GM18951 (cell line): ENCODE data around the gene WNT5A.
"Not testable (repeated sequence)": the region's sequence is repeated elsewhere in the genome, so short reads cannot be mapped to it uniquely, and the experiment has no call there.

ENCODE experiments used
- POLR2A ChIP-seq: IDR thresholded peaks from 4 replicates; pipeline ENCODE4 v1.6.1; 2011; ENCODE audit warnings: mild to moderate bottlenecking; ENCODE audit not compliant: insufficient read length, insufficient read depth; ENCODE audit errors: extremely low read depth
- in situ Hi-C: fragments of 300-500 bp; cut with MboI; formaldehyde crosslinking; loops from one replicate; pipeline ENCODE4 v1.12.0; 2022; ENCODE audit warnings: low sequenced_read_pairs, mixed read lengths, inconsistent platforms; ENCODE audit not compliant: unreplicated experiment

The WNT5A gene

DNA sequence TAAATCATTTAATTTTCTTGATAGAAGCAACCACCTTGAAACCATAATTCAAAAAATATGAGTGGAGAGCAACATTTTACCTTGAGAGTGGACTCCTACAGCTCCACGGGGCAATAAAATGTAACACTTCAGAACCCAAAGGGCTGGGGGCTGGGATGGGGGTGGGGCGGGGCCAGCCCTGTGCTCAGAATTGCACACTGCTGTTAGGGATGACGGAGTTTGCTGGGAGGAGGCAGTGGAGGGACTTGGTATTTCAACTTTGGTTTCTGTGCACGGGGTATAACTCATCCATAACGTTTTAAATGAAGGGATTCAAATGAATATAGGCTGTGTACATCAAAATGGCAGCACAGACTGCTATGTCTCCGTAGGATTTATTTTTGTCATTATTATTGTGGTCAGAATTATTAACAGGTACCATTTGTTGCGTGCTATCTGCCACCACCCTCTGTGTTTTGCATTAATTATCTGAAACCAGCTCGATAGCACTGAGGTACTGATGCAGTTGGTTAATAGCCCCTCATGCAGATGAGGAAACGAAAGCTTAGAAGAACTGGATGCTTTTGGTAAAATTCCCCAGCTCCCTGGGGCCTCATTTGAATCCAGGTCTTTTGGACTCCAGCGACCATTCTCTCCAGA lies 29.4 kb upstream of the WNT5A start:
- TF ChIP-seq POLR2A = no peak
- in situ Hi-C loops = no loop called here

DNA sequence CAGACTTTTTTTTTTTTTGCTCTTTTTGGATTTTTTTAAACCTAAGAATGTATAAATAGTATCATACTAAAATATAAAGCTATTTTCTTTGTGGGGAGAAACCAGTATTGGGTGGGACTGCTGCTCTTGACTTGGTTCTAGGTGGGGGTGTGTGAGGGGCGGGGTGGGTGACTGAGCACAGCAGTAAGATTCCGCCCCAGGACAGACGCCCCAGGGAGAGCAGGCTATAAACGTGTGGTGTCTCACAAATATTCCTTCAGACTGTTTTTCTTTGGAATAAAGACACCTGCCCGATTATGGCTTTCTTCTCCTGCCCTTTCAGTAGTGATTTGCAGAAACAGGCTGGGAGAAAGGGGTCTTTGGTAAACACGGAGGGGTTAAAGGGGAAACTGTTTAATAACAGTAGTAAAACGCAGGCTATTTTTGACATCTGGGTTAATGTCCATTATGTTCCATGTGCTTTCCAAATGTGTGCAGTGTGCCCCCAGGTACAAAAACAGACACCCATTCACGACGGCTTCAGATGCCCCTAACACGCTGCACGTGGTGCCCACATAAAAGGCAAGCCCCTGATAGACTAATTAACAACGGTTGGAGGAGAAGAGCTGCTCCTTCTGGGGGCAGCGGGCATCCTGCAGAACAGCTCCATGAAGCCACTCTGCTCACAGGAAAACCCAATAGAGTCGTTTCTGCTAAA lies 28.6 kb upstream of the WNT5A start:
- TF ChIP-seq POLR2A = no peak
- in situ Hi-C loops = no loop called here

DNA sequence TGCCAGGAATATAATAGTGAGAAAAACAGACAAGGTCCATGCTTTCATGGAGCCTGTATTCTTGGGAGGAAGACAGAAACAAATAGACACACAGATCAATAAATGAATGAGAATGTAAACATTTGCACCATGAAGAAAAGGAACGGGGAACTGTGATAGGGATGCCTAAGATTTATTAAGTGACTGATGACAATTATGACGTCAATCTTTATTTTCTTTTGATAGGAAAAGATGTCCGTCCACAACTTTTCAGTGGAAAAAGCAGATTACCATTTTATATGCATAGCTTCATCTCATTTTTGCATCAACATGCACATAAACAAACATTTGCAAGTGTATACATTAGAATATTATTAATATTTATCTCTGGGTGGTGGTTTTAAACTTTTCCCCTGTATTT lies 27.9 kb upstream of the WNT5A start:
- in situ Hi-C loops = no loop called here
- no peak for TF ChIP-seq POLR2A

DNA sequence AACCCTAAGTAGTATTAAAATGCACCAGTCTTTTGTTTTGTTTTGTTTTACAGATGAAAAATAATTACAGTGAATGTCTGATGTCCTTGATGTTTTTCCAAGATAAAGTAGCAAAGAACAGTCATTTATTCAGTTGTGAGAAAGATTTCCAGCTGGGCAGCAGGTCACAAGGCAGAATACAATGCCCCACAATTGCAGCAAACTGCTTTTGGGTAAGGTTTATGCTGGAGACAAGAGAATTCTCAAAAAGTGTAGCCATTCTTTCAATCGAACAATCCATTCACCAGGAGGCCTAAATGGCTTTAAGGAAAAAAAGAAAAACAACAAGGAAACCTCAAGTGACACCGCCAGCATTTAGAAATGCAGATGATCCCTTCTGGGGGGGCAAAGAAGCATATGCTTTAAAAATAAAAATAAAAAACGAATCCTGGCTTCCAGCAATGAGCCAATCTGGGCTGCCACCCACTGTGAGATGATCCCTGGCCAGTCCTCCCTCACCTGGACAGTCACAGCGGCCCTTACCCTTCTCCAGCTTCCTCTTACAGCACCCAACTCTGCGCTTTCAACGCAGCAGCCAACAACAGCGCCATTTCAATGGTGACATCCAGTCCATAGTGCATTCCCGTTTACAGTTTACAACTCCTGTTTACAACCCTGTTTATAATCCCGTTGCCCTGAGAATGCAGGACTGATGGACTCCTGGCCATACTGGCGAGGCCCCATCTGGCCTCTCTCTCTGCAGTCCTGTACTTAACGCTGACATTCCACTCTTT lies 25.7 kb upstream of the WNT5A start:
- no peak for TF ChIP-seq POLR2A
- in situ Hi-C loops = no loop called here

DNA sequence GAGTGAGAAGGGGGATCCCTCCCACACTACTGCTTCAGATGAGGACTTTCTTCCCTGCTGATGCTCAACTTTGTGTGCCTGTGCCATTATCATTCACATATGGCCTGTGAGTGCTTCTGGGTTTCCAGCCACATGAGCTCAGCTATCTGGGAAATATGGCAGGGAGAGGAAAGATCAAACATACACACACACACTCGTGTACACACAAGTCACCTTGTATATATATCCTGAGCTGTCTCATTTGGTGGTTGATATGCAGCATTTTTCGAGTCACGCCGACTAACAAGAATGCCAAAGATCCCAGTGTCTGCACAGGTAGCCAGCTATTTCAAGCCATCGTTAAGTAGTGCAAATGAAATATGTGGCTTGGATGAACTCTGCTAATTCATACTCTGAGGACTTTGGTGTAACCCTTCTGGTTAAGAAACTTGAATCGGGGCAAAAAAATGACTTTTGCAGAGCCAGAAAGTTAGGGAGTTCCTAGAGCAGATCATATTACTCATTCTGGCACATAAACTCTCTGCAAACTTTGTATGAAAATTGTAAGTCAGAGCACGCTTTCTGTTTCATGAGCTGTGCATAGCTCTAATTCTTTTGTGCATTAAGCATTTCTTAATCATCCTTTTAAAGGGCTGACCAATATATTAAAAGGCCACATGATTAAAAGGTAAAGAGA lies 24.9 kb upstream of the WNT5A start:
- in situ Hi-C loops = no loop called here
- no peak for TF ChIP-seq POLR2A

DNA sequence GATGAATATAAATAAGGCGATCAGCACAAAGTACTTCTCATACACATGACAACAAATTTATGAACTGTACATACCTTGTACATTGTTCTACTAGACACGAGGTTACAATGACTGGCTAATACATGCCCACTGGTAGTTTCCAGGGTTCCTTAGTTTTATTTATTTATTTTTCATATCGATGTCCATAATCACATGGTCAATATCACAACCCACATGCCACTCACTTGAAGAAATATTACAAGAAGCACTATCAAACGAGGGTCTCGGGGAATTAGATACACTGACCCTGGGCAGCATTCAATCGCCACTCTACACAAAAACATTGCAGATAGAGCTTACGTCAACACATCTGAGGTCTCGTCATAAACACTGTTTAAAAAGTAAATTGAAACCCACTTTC lies 21.2 kb upstream of the WNT5A start:
- in situ Hi-C loops = no loop called here
- TF ChIP-seq POLR2A = no peak

DNA sequence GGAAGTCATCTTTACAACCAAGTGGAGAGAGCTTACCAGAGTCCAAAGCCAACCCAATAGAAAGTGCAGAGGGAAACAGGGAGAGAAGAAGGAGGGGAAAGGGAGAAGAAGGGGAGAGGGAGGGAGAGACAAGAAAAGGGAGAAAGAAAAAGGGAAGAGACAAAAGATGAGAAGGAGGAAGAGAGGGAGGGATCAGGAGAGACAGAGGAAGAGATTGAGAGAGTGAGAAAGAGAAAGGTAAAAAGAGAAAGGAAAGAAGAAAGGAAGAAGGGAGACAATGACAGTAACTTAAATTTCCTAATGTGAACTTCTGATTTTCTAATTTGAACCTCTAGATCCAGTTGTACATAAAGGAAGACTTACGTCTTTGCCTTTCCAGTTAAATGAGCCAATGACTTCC lies 20.7 kb upstream of the WNT5A start:
- in situ Hi-C loops = no loop called here
- TF ChIP-seq POLR2A = no peak

DNA sequence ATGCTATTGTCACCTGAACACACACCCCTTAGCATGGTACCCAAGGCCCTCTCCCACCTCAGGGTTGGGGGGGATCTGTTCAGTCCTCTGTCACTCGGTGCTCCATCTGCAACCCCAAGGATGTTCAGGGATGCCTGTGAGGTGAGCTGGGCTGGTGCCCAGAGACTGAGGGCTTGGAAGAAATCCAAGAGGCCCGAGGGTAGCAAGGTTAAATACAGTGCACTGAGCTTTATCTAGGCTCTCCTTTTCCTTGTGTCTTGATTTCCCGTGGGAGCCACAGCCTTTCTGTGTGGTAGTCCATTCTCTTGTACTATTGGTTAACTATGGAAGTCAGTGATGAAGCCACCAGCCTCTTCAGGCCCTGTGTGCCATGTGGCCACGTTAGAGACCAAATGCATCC lies 18.7 kb upstream of the WNT5A start:
- no peak for TF ChIP-seq POLR2A
- in situ Hi-C loops = no loop called here

DNA sequence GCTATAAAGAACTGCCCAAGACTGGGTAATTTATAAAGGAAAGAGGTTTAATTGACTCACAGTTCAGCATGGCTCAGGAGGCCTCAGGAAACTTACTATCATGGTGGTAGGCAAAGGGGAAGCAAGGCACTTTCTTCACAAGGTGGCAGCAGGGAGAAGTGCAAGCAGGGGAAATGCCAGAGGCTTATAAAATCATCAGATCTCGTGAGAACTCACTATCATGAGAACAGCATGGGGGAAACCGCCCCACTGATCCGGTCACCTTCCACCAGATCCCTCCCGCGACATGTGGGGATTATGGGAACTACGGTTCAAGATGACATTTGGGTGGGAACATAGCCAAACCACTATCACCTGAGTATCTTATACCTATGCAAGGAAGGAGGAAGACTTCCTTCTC lies 18.0 kb upstream of the WNT5A start:
- in situ Hi-C loops = not testable (repeated sequence)

DNA sequence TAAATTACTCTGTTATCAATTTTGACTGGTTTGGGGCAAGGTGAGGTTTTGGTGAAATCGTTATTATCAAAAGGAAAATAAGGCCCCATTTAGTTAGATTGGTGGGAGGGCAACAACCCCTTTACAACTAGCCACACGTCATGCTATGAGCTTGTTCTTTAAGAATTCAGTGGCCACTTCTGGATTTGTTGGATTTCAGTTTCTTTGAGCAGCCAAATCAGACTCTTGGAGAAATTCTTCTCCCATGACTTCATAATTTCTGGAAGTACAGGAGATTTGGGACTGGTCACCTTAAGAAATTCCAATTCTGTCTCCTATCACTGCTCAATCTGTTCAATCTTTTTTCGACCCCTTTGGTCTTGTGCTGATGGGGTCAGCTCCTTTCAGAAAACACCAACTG lies 14.8 kb upstream of the WNT5A start:
- TF ChIP-seq POLR2A = no peak
- in situ Hi-C loops = no loop called here

DNA sequence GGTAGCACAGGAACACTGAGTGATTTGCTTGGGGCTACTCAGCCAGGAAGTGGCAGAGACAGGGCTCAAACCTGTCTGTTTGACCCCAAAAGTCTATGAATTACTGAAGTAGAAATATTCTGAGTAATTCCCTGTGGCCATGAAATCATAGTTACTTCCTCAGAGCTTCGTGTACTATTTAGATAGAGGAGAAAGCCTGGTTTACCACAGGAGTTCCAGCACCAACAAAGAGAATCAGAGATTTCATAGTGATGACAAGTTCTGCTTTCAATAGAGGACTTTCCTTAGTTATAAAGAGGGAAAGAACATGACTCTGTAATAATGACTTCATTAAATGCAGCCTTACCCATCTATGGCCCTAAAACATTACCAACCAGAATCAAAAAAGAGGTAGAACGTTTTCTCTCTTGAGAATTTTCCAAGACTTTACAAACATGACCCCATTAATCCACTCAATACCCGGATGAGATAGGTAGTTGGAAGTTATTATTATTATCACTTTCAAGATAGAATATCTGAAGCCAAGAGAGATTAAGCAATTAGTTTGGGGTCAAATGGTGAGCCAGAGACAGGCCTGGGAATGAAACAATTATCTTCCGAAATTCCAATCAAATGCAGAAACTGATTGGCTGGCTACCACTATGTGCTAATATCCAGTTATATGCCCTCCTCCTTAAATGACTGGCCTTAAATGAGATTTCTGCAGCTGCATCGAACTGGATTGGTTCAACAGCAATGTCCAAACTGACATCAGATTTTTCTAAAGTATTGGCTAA lies 13.6 kb upstream of the WNT5A start:
- in situ Hi-C loops = no loop called here
- TF ChIP-seq POLR2A = no peak

DNA sequence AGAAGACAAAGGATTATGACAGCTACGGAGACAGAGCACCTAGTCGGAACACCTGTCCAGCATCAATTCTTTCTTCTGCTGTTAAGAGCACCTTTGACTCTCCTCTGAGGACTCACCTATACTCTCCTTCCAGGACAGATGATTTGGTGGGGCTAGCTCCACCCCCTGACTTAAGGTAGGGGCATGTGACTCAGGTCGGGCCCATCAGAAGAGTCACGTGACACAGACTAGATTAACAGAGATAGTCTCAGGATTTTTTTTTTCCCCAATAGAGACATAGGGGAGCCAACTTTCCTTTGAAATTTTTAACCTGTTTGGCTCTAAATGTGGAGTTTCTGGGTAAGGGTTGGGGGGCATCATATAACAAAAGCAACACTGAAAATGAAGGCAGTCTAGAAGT lies 11.4 kb upstream of the WNT5A start:
- no peak for TF ChIP-seq POLR2A

DNA sequence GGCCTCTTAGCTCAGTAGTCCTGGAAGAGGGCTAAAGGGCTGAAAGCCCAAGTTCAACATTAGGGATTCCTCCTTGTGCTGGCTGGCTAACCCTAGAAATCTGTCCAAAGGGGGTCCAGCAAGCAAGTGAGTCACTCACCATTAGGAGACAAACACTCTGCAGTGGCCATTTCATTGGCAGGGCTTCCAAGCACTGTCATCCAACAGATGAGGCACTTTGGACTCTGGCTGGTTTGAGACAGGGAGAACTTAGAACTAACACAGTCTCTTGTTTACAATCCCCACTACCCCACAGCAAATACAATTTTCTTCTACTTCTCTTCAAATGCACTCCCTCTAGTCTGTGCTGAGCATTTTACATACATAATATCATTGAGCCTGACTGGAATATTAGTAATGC lies 10.1 kb upstream of the WNT5A start:
- TF ChIP-seq POLR2A = no peak
- in situ Hi-C loops = loop anchor here (25.0 kb wide), 1 partner anchor 240 kb away; no protein-coding TSS in a partner anchor

More for the DNA sequence above, 11.4 kb upstream of the WNT5A start:
- in situ Hi-C loops = loop anchor here (25.0 kb wide), 1 partner anchor 239 kb away; no protein-coding TSS in a partner anchor

DNA sequence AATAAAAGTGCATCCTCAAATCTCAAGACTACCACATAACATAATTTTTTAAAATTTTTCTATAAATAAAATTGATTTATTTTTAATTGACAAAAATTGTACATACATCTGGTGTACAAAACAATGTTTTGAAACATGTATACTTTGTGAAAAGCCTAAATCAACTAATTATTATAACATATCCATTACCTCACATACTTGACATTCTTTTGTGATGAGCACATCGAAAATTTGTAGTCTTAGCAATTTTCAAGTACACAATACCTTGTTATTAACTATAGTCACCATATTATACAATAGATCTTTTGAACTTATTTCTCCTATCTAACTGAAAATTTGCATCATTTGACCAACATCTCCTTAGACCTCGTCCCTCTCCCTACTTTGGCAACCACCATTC lies 7.9 kb upstream of the WNT5A start:
- in situ Hi-C loops = loop anchor here (25.0 kb wide), 1 partner anchor 242 kb away; no protein-coding TSS in a partner anchor
- TF ChIP-seq POLR2A = no peak
